HL-60/S4 treated with phorbol 12-myristate 13-acetate at 8.2 ng/mL for 4 days and 3 days (cell line): ENCODE data around the gene HINFP.

Source experiments
- in situ Hi-C: fragments of 300-500 bp; cut with MboI; formaldehyde crosslinking; loops from 2 replicates; pipeline ENCODE4 v1.15.0; 2022; ENCODE audit warnings: low sequenced_read_pairs

The HINFP gene

DNA sequence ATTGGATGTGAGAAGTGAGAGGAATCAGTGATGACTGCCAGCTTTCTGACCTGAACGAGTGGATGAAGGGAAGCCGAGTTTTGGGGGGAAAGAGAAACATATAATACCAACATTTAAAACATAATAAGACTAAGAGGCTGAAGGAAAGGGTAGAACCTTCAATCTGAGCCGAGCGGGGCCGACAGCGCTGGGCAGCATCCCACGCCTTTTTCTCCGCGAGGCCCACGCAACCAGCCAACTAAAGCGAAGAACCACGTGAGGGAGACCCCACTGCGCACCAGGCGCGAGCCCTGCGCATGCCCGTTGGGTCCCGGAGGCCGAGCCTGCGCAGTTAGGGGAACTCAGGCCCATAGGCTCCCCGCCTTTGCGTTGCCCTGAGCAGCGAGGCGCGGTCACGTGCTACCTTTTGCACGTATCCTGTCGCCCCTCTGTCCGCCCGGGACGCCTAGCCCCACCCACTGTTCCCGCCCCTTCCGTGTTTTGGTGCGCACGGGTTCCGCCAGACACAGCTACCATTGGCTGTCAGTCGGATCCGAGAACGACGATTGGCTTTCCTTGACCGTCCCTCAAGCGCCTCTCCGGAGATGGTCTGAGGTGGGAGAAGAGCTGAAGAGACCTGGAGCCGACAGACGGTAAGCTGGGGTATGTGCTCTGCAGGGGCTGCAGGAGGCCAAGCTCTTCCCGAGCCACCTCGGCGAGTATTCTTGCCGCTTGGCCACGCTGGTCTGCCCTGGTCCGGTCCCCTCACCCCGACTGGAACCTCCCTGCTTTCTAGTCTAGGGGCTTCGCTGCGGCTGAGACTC lies at the start of gene HINFP:
TSS of gene HINFP (plus strand) at position 573 of the 803 bp plus-strand sequence. CDS start 5,365 bp downstream, outside the sequence.
- in situ Hi-C loops, result no loop called here

GRCh38 chr11:119077839-119078238 lies 43.5 kb upstream of the HINFP start:
- in situ Hi-C loops, result no loop called here

GRCh38 chr11:119078675-119079420 lies 42.5 kb upstream of the HINFP start:
- in situ Hi-C loops, result no loop called here

DNA sequence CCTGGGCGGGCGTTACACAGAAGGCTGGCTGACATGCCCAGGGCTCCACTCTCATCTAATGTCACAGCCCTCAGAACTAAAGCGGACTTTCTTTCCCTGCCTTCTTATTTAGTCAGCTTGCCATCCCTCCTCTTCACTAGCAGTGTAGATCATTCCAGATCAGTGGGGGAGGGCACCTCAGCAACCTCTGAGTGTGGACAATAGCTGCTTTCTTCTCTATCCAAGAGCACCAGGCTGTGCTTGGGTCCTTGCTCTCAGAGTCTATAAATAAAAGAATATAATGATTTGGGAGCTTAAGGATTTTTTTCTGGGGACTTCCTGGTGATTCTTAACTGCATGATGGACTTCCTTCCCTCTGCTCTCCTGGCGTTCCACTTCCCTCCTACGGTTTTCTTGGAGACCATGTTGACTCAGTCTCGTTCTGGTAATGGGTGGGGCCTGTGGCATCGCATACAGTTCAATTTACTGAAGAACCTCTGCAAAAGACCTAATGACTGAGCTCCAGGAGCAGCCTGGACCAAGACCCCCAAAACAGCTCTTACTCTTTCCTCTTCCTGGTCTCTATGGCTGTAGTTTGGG lies 39.6 kb upstream of the HINFP start:
- in situ Hi-C loops, result no loop called here

DNA sequence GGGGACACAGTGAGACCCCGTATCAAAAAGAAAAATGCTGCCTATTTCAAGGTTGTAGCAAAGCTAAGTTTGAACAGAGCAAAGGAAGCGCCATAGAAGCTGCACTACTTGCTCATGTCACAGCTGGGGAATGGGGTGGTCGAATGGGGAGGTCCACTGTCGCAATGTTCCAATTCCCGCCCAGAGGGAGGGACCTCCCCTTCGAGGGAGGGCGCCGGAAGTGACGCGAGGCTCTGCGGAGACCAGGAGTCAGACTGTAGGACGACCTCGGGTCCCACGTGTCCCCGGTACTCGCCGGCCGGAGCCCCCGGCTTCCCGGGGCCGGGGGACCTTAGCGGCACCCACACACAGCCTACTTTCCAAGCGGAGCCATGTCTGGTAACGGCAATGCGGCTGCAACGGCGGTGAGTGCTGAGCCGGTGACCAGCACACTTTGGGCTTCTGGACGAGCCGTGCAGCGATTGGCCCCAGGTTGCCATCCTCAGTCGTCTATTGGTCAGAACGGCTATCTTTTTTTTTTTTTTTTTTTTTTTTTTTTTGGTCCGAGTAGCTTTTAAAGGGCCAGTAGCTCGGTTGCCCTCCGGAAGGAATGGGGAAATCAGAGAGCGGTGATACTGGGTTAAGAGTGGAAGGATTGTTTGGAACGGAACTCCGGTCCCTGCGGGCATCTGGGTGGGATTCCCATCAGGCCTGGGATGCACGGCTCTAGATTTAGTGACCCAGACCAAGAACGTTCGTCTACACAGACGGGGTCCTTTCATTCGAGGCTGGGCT lies 36.5 kb upstream of the HINFP start, which contains the start of gene HMBS:
TSS of gene HMBS (plus strand) at position 219 of the 774 bp plus-strand sequence. CDS start at position 372, 153 bp downstream.
- in situ Hi-C loops, result no loop called here

DNA sequence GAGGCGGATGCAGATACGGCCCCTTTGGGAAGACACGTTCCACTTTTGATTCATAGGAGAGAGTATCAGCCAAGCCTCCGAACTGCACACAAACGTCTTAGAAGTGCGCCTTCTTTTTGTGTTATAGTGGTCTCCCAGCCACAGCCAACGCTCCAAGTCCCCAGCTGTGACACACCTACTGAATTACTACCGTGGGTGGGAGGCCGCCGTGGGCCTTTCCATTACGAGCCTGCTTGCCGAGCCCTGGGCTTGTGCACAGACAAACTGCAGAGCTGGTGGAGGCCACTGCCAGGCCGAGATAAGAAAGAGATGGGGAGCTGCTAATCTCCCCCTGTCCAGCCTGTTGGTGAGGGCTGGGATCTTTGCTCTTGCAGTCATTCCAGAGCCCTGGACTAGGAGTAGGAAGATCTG lies 35.9 kb upstream of the HINFP start:
- in situ Hi-C loops, result no loop called here

GRCh38 chr11:119087123-119087522 lies 34.3 kb upstream of the HINFP start:
- in situ Hi-C loops, result no loop called here

DNA sequence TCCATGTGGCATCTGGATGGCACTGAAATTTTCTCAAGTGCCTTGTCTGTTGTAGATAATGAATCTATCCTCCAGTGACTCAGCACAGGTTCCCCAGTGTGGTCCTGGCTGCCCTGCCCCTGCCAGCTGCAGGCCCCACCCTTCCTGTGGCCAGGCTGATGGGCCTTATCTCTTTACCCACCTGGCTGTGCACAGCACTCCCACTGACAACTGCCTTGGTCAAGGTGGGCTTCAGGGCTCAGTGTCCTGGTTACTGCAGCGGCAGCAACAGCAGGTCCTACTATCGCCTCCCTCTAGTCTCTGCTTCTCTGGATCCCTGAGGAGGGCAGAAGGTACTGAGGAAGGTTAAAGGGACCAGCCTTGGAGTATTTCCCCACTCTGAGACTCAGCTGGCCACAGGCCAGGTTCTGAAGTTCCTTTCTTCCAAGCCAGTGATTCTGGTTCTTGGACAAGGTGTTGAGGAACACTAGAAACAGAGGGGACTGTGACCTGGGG lies 33.6 kb upstream of the HINFP start:
- in situ Hi-C loops, result no loop called here

GRCh38 chr11:119088406-119088805 lies 33.0 kb upstream of the HINFP start:
- in situ Hi-C loops, result no loop called here

DNA sequence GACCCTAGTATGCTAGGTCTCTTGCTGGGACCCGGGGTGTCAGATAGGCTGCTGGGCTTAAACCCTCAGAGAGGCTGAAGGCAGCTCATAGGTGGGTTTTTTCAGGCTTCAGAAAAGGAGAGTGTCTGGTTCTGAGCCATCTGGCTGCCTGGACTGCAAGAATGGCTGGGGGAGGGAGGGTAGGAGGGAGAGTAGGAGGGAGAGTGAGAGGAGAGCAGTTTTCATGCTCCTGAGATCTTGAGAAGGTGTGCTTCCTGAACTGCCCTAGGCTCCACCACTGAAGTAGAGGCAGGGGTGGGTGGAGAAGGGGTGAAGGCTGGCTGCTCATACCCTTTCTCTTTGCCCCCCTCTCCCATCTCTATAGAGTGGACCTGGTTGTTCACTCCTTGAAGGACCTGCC lies 32.1 kb upstream of the HINFP start:
- in situ Hi-C loops, result no loop called here

DNA sequence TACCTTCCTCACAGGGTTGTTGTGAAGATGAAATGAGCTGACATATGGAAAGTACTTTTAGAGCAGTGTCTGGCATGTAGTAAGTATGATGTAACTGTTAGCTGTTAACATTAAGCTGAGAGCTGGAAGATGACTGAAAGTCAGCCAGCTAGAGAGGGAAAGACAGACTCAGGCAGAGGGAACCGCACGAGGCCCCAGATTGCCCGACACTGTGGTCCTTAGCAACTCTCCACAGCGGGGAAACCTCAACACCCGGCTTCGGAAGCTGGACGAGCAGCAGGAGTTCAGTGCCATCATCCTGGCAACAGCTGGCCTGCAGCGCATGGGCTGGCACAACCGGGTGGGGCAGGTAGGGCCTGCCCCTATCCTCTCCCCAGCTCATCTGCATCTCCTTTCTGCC lies 30.2 kb upstream of the HINFP start:
- in situ Hi-C loops, result no loop called here

- in situ Hi-C loops, result no loop called here
Measured at GRCh38 chr11:119091966-119092879, 29.2 kb upstream of the HINFP start.

- in situ Hi-C loops, result no loop called here
Measured at GRCh38 chr11:119092880-119093842, 28.2 kb upstream of the HINFP start.

- in situ Hi-C loops, result no loop called here
Measured at GRCh38 chr11:119093942-119094815, 27.2 kb upstream of the HINFP start.

GRCh38 chr11:119094816-119095065 lies 26.6 kb upstream of the HINFP start:
- in situ Hi-C loops, result no loop called here

DNA sequence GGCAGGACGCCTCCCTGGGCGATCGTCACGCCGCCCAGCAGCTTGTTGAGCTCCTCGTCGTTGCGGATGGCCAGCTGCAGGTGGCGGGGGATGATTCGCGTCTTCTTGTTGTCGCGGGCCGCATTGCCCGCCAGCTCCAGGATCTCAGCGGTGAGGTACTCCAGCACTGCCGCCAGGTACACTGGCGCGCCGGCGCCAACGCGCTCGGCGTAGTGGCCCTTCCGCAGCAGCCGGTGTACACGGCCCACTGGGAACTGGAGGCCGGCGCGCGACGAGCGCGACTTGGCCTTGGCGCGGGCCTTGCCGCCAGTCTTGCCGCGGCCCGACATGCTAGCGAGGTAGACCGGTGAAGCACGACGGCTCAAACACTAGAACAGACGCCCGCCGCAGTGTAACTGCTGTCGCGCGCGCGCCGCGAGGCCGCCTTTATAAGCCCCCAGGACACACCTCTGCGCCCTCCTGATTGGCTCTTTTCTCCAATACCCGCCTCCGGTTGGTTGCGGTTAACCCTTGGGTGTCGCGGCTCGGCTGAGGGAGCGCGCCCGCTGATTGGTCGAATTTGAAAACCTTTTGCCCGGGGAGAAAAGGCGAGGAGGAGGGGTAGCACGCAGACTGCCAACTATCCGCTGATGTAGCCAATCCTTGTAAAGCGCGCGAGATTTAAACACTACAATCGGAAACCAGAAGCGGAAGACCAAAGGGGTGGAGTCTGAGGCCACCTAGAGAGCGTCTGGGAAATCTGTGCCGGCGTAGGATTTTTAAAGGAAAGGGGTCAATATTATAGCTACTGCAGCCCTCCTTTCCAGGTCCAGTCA lies 26.1 kb upstream of the HINFP start:
- in situ Hi-C loops, result no loop called here

- in situ Hi-C loops, result no loop called here
Measured at GRCh38 chr11:119099711-119100110, 21.7 kb upstream of the HINFP start.
